Astrocyte (in vitro differentiated cells and primary cell): ENCODE data around the gene SLC38A10. TPM values are rescaled to one million over a fixed set of nuclear protein-coding genes. Genes with fewer than 3 reads are reported as not detected.

Experiments used
- DNase-seq: peaks from one replicate; pipeline ENCODE4 v3.0.0-alpha.2; 2010; ENCODE audit warnings: low read depth
- FAIRE-seq: peaks from 2 replicates; lab custom pipeline; 2011; peaks lifted over from hg19 to GRCh38; lab: Jason Lieb, UNC
- H2AFZ ChIP-seq: 2 replicates; pipeline ENCODE4 v1.6.0; 2012; ENCODE audit warnings: low read depth, low read length, inconsistent platforms
- H3K27ac ChIP-seq: 2 replicates; pipeline ENCODE4 v1.5.1; 2011; ENCODE audit warnings: low read depth, low read length, inconsistent platforms
- H3K27me3 ChIP-seq: 2 replicates; pipeline ENCODE4 v1.6.0; 2011; ENCODE audit warnings: low read length, inconsistent platforms; ENCODE audit not compliant: insufficient read depth
- H3K36me3 ChIP-seq: 2 replicates; pipeline ENCODE4 v1.5.1; 2011; ENCODE audit warnings: low read length, inconsistent platforms; ENCODE audit not compliant: insufficient read depth
- H3K4me1 ChIP-seq: 2 replicates; pipeline ENCODE4 v1.5.1; 2011; ENCODE audit warnings: low read length, inconsistent platforms; ENCODE audit not compliant: insufficient read depth
- H3K4me2 ChIP-seq: 2 replicates; pipeline ENCODE4 v1.6.0; 2012; ENCODE audit warnings: low read length, inconsistent platforms
- H3K4me3 ChIP-seq: 2 replicates; pipeline ENCODE4 v1.5.1; 2011; ENCODE audit warnings: low read depth, mild to moderate bottlenecking, low read length, inconsistent platforms; ENCODE audit not compliant: insufficient read depth
- H3K79me2 ChIP-seq: 2 replicates; pipeline ENCODE4 v1.6.0; 2012; ENCODE audit warnings: mild to moderate bottlenecking, low read length, inconsistent platforms; ENCODE audit not compliant: insufficient read depth
- H3K9ac ChIP-seq: 2 replicates; pipeline ENCODE4 v1.6.0; 2012; ENCODE audit warnings: mild to moderate bottlenecking, low read length, inconsistent platforms
- H3K9me3 ChIP-seq: 2 replicates; pipeline ENCODE4 v1.5.1; 2012; ENCODE audit warnings: low read depth, mild to moderate bottlenecking, low read length, inconsistent platforms; ENCODE audit not compliant: insufficient read depth
- H4K20me1 ChIP-seq: 2 replicates; pipeline ENCODE4 v1.6.0; 2012; ENCODE audit warnings: low read length, inconsistent platforms; ENCODE audit not compliant: insufficient read depth
- H3K27ac Mint-ChIP-seq: one replicate; pipeline ENCODE4 v1.8.0; 2021; ENCODE audit warnings: mild to moderate bottlenecking, mixed read lengths; ENCODE audit not compliant: unreplicated experiment
- H3K27me3 Mint-ChIP-seq: one replicate; pipeline ENCODE4 v1.8.0; 2021; ENCODE audit warnings: low read depth, mixed read lengths; ENCODE audit not compliant: unreplicated experiment
- H3K36me3 Mint-ChIP-seq: one replicate; pipeline ENCODE4 v1.8.0; 2021; ENCODE audit warnings: low read depth, mixed read lengths; ENCODE audit not compliant: unreplicated experiment
- H3K4me1 Mint-ChIP-seq: one replicate; pipeline ENCODE4 v1.8.0; 2021; ENCODE audit warnings: low read depth, mixed read lengths; ENCODE audit not compliant: unreplicated experiment
- H3K4me3 Mint-ChIP-seq: one replicate; pipeline ENCODE4 v1.8.0; 2021; ENCODE audit warnings: mild to moderate bottlenecking, moderate library complexity, mixed read lengths; ENCODE audit not compliant: unreplicated experiment
- H3K9me3 Mint-ChIP-seq: one replicate; pipeline ENCODE4 v1.8.0; 2021; ENCODE audit warnings: mild to moderate bottlenecking, mixed read lengths; ENCODE audit not compliant: unreplicated experiment
- EZH2 ChIP-seq: IDR thresholded peaks from 2 replicates; pipeline ENCODE4 v1.6.1; 2012; ENCODE audit warnings: mild to moderate bottlenecking, low read length, inconsistent platforms; ENCODE audit not compliant: insufficient read depth
- total RNA-seq: library from RNA; stranded (reverse); gene quantifications from 2 replicates; pipeline ENCODE4 v1.2.1, GENCODE V29; 2021
- TF ChIP-seq, protein P1 (sequence below): IDR thresholded peaks from 2 replicates; pipeline ENCODE4 v1.5.1; 2011; ENCODE audit warnings: low read depth, mild to moderate bottlenecking, inconsistent platforms, low read length, moderate library complexity; ENCODE audit not compliant: insufficient read depth

The SLC38A10 gene
- total RNA-seq, 1 donor from 2014 or later, result 71.4 TPM

DNA sequence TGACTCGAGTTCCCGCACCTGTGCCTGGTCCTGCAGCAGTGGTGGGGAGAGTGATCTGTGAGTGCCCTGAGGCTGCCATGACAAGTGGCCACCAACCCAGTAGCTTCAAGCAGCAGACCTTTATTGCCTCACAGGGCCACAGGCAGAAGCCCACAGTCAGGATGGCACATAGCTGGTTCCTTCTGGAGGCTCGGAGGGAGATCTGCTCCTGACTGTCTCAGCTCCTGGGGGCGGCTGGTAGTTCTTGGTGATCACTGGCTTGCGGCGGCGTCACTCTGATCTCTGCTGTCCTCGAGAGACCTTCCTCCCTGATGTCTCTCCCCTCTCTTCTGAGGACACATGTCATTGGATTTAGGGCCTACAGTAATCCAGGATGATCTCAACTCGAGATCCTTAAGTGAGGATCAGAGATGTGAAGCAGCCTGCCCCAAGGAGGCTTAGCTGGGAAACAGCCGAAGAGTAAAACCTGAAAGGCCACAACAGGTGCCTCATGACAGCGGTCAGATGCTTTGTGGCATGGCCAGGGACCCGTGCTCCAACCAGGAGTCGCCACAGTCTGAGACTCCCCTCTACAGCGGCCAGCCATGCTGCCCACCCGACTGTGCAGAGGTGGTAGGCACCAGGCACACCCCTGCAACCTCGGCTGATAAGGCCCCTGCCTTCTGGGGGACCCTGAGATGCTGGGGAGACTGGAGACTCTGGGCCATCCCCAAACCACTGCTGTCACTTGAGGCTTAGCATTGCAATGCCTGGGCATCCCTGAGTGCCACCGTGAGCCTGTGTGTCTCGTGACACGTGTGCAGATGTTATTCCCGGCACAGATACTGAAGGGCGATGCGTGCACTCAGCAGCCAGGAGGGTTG lies 30.0 kb upstream of the SLC38A10 start:
- Histone ChIP-seq H3K4me2 (no peak overlapping the region), H3K9me3 (no peaks in the 10 kb centered on the region), H3K36me3 (no peaks in the 10 kb centered on the region), H3K4me3 (no peak overlapping the region), H3K27me3 (no peaks in the 10 kb centered on the region), H2AFZ (no peak overlapping the region), H3K79me2 (no peaks in the 10 kb centered on the region), H3K27ac (no peak overlapping the region), H3K9ac (no peak overlapping the region), H3K4me1 (peaks cover 15% of the 10 kb centered on the region), H4K20me1 (no peaks in the 10 kb centered on the region)
- Mint-ChIP-seq H3K36me3 (no peaks in the 10 kb centered on the region), H3K9me3 (no peaks in the 10 kb centered on the region), H3K4me1 (peaks cover 7% of the 10 kb centered on the region), H3K27ac (no peak overlapping the region), H3K4me3 (no peak overlapping the region), H3K27me3 (peaks cover 12% of the 10 kb centered on the region)
- no peak for DNase-seq
- no peak for FAIRE-seq
- TF ChIP-seq EZH2, result no peak
- TF ChIP-seq, protein P1, sequence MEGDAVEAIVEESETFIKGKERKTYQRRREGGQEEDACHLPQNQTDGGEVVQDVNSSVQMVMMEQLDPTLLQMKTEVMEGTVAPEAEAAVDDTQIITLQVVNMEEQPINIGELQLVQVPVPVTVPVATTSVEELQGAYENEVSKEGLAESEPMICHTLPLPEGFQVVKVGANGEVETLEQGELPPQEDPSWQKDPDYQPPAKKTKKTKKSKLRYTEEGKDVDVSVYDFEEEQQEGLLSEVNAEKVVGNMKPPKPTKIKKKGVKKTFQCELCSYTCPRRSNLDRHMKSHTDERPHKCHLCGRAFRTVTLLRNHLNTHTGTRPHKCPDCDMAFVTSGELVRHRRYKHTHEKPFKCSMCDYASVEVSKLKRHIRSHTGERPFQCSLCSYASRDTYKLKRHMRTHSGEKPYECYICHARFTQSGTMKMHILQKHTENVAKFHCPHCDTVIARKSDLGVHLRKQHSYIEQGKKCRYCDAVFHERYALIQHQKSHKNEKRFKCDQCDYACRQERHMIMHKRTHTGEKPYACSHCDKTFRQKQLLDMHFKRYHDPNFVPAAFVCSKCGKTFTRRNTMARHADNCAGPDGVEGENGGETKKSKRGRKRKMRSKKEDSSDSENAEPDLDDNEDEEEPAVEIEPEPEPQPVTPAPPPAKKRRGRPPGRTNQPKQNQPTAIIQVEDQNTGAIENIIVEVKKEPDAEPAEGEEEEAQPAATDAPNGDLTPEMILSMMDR, result no peak

DNA sequence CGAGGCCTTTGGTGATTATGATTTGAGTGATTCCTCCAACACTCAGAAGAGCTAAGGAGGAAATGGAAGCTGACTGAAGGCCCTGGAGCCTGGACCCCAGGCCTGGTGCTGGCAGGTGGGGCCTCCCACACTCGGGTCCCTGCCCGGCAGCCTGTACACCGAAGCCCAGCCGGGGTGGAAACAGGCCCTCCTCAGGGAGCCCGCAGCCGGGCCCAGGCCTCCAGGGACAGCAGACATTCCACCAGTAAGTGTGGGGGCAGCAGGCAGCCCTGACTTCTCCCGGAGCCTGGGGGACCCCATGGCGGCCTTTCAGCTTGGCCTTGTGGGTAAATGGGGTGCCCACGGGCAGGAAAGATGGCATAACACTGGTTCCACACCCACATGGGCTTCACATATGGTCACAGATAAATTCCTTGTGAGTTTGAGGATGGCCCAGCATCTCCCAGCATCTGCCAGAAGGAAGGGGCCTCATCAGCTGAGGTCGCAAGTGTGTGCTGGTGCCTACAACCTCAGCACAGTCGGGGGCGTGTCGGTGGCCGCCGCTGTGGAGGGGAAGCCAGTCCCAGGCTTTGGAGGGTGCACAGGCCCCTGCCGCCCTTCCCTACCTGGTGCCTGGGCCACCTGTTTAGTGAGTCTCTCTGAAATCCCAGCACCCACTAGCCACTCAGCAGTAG lies 29.2 kb upstream of the SLC38A10 start:
- Mint-ChIP-seq H3K4me1 (peaks cover 4% of the 10 kb centered on the region), H3K9me3 (no peaks in the 10 kb centered on the region), H3K27me3 (peaks cover 12% of the 10 kb centered on the region), H3K36me3 (no peaks in the 10 kb centered on the region), H3K4me3 (no peak overlapping the region), H3K27ac (no peak overlapping the region)
- Histone ChIP-seq H2AFZ (no peak overlapping the region), H4K20me1 (no peaks in the 10 kb centered on the region), H3K27ac (no peak overlapping the region), H3K4me2 (no peak overlapping the region), H3K9ac (no peak overlapping the region), H3K4me3 (no peak overlapping the region), H3K4me1 (peaks cover 9% of the 10 kb centered on the region), H3K79me2 (no peaks in the 10 kb centered on the region), H3K27me3 (no peaks in the 10 kb centered on the region), H3K9me3 (no peaks in the 10 kb centered on the region), H3K36me3 (no peaks in the 10 kb centered on the region)
- FAIRE-seq, result no peak
- TF ChIP-seq, protein P1, result no peak
- TF ChIP-seq EZH2, result no peak
- DNase-seq, result no peak
